HG03175 (cell line): ENCODE data around the gene ZCCHC14.
"Not testable (repeated sequence)": the region's sequence is repeated elsewhere in the genome, so short reads cannot be mapped to it uniquely, and the experiment has no call there.

Experiments
- ATAC-seq: cut with Tn5 transposase; IDR thresholded peaks from one replicate; pipeline ENCODE4 v1.9.1; 2021; ENCODE audit warnings: mild to moderate bottlenecking, moderate library complexity; ENCODE audit not compliant: unreplicated experiment

Gene ZCCHC14

DNA sequence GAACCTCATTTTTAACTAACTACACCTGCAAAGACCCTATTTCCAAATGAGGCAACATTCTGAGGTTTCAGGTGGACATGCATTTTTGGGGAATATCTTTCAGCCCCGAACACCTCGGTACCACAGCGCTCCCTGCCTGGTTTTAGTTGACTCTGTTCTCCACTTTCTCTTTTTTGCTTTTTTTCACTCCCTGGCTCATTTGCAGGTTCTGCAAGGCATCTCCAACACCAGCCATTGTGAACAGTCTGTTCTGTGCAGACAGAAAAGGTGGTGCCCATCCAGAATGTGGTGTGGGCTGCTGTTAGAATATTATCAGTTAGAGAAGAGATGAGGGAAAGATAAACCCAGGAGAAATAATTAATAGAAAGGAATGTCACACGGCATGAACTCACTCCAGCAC lies 32.5 kb upstream of the ZCCHC14 start:
- no peak for ATAC-seq

- no peak for ATAC-seq
These were observed 31.6 kb upstream of the ZCCHC14 start for GRCh38 chr16:87524407-87524806.

- ATAC-seq = not testable (repeated sequence)
These were observed 30.8 kb upstream of the ZCCHC14 start for GRCh38 chr16:87523605-87524004.

DNA sequence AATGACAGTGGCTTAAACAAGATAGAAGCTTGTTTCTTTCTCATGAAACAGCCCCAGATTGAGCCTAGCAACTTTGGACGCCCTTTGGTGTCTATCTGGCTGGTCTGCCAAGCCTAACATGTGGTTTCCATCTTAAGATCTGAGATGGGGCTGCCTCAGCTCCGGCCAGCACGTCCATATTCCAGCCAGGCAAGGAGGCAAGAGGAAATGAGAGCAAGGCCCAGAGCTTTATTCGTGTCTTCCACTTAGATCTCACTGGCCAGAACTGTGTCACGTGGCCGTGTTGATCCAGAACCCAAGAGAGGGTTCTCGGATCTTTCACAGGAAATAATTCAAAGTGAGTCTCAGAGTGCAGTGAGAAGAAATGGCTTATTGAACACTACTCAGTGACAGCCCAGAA lies 28.9 kb upstream of the ZCCHC14 start:
- not testable (repeated sequence) for ATAC-seq

- ATAC-seq = not testable (repeated sequence)
These were observed 26.3 kb upstream of the ZCCHC14 start for GRCh38 chr16:87519170-87519569.

GRCh38 chr16:87518430-87519051 lies 25.7 kb upstream of the ZCCHC14 start:
- not testable (repeated sequence) for ATAC-seq

GRCh38 chr16:87517610-87518429 lies 25.0 kb upstream of the ZCCHC14 start:
- ATAC-seq = not testable (repeated sequence)

GRCh38 chr16:87516361-87516760 lies 23.5 kb upstream of the ZCCHC14 start:
- ATAC-seq = no peak

DNA sequence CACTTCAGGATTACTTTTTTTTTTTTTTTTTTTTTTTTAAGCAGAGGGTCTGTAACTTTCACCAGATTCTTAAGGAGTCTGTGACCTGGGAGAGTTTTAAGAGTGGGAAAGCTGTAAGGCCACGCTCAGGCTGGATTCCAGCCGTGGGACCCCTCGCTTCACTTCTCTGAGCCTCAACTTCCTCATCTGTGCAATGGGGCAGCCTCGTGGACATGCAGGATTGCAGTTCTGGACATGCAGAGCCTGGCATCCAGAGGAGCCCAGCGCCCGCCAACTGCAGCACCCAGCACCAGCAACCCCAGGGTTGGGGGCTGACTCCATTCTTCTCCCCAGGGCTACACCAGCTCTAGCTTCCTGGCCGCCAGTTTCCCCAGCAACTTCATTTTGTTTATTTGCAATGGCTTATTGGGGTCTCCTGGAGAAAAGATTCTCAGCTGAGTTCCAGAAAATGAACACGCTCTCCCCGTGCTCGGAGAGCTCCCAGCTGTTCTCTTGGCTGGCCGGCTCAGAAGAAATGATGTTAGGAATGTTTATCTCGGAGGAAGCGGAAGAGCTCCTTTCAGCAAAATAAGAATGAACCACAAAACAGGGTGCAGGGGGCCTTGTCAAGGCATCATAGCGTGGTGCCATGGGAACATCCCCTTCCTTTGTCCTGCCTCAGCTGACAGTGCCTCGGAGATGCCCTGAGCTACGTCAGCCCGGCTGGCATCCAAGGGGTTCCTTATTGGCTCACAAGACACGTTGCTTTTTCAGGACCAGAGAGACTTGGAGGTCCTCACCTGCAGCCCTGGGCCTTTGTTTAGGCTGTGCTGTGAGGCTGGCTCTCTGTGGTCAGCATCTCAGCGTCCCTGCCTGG lies 22.9 kb upstream of the ZCCHC14 start:
- ATAC-seq = no peak

DNA sequence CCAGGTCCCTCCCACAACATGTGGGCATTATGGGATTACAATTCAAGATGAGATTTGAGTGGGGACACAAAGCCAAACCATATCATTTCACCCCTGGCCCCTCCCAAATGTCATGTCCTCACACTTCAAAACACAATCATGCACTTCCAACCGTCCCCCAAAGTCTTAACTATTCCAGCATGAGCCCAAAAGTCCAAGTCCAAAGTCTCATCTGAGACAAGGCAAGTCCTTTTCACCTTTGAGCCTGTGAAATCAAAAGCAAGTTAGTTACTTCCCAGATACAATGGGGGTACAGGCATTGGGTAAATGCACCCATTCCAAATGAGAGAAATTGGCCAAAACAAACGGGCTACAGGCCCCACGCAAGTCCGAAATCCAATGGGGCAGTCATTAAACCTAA lies 17.0 kb upstream of the ZCCHC14 start:
- not testable (repeated sequence) for ATAC-seq

- no peak for ATAC-seq
These were observed 14.7 kb upstream of the ZCCHC14 start for GRCh38 chr16:87507351-87508069.

DNA sequence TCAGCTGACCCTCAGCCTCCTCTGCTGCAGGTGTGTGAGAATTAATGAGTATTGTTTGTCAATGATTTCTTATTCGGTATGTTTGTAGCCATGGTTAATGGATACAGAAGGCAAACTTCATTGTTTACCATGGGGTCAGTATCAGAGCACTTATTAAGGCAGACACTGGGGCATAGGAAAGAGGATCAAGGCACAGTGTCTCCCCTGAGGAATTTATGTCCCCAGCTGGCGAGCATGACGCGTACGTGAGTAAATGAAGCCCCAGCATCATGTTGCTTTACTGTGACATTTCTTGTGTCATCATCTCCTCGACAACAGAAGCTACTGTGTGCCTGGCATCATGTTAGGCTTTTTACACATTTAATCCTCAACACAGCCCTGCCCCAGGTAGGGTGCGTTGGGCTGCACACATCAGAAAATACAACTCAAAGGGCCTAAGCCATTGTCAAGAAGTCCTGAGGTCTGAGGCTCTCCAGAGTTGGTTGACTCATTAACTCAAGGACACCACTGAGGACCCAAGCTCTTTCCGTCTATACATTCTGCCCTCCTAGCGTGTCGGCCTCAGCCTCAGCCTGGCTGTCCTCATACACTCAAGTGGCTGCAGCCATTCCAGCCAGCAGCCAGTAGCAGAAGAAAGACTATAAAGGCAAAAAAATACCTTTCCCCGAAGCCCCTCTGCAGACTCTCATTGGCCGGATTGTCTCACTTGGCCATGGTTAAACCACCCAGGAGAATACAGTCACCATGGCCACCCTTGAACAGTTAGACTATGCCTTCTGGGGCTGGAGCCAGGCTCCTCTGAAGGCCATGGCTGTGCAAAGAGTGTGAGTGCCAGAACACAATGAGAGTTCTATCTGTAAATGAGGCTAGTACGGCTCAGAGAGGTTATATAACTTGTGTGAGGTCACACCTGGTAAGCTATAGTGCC lies 13.9 kb upstream of the ZCCHC14 start:
- no peak for ATAC-seq

- no peak for ATAC-seq
These were observed 13.0 kb upstream of the ZCCHC14 start for GRCh38 chr16:87505834-87506233.

DNA sequence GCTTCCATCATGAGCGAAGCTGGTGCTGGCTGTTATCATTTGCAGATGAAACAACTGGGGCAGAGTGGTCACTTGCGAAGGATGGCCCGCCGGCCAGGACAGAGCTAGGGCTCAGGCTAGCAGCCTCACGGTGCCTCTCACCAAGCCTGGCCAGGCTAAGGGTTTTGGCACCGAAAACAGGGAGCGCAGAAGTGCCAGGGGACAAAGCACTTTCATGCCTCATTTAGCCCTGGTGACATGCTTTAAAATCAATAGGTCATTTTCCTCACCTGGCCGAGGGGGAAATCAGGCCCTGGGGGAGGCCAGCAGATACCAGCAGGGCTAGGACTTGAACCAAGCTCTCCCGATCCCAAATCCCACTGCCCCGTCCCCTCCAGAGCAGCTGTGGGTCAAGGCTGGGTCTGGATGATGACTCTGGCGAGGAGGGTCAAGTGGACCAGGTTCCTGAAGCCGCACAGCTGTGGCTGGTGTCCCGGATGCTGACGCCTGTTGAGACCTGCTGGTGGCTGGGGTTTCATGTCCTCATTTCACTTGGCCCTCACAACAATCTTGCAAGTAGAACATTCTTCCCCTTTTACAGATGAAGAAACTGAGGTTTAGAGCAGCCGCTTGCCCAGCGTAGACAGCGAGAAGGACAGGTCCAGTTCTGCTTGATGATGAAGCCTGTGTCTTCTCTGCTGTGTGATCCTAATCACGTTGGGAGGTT lies 10.6 kb upstream of the ZCCHC14 start:
- ATAC-seq = not testable (repeated sequence)

DNA sequence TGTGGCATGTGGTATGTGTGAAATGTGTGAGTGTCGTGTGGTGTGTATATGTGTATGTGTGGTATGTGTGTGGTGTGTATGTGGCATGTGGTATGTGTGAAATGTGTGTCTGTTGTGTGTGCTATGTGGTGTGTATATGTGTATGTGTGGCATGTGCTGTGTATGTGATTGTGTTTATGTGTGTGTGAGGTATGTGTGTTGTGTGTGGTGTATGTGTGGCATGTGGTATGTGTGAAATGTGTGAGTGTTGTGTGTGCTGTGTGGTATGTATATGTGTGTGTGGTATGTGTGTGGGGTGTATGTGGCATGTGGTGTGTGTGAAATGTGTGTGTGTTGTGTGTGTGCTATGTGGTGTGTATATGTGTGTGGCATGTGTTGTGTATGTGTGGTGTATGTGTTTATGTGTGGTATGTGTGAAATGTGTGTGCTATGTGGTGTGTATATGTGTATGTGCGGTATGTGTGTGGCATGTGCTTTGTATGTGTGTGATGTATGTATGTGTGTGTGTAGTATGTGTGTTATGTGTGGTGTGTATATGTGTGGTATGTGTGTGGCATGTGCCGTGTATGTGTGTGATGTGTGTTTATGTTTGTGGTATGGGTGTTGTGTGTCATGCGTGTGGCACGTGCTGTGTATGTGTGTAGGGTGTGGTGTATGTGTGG lies 9.6 kb upstream of the ZCCHC14 start:
- ATAC-seq = no peak

DNA sequence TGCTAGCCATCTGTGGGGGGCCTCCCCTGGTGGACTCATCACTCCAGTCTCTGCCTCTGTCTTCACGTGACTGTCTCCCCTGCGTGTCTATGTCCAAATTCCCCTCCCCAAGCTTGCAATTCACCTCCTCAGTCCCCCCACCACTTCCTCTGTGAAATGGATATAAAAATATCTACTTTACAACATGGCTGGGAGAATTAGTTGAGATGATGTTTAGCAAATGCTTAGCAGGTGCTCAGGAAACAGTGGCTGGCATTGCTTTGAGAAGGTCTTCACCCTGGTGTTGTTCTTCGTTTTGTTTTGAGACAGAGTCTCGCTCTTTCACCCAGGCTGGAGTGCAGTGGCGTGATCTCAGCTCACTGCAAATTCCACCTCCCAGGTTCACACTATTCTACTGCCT lies 8.3 kb upstream of the ZCCHC14 start:
- ATAC-seq = no peak

DNA sequence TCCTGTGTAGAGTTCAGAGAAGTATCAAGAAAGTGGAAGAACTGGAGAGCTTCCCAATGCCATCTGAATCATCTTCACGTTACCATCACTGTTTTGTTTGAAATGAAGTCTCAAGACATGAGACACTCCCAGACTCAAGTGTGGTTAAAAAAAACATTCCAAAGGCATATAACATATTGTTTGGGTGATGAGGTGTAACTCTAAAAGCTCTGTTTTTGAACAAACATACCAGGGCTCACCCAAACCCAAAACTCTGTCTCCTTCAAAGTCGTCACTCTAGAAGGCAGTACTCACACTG lies 6.3 kb upstream of the ZCCHC14 start:
- no peak for ATAC-seq

GRCh38 chr16:87498324-87499188 lies 5.7 kb upstream of the ZCCHC14 start:
- ATAC-seq = no peak
